Endothelial cell of umbilical vein (primary cell): ENCODE data around the gene CRTAP. TPM values are rescaled to one million over a fixed set of nuclear protein-coding genes. Genes with fewer than 3 reads are reported as not detected.

ENCODE experiments used
- BruUV-seq: library from RNA; stranded (reverse); fragments of 400-500 nt; replicated peaks from 2 replicates; lab custom pipeline; 2021; lab: Mats Ljungman, UMichigan
- CTCF ChIA-PET: fragments of 300-600, 350-600 bp; sonication (Branson Sonifier 250); formaldehyde crosslinking; loops from one replicate; lab custom pipeline; 2021; ENCODE audit warnings: antibody characterized with exemption, inconsistent platforms; lab: Charles Lee
- POLR2A ChIA-PET: fragments of 300-600, 350-600 bp; sonication (Branson Sonifier 250); formaldehyde crosslinking; loops from one replicate; lab custom pipeline; 2021; ENCODE audit warnings: antibody characterized with exemption, inconsistent platforms; lab: Charles Lee
- DNase-seq: peaks from one replicate; pipeline ENCODE4 v3.0.0-alpha.2; 2011; ENCODE audit warnings: low read depth, low spot score
- FAIRE-seq: peaks from 2 replicates; lab custom pipeline; 2011; peaks lifted over from hg19 to GRCh38; lab: Jason Lieb, UNC
- H2AFZ ChIP-seq: 2 replicates; pipeline ENCODE4 v1.6.0; 2012; ENCODE audit warnings: low read depth, low read length, control low read depth, inconsistent platforms
- H3K27ac ChIP-seq: 2 replicates; pipeline ENCODE4 v1.5.1; 2011; ENCODE audit warnings: low read depth, mild to moderate bottlenecking, control low read depth, low read length, moderate library complexity; ENCODE audit not compliant: insufficient read depth
- H3K27me3 ChIP-seq, 2 experiments: 2 replicates each; pipeline versions ENCODE4 v1.6.0 to v1.6.1; 2011; ENCODE audit warnings: low read length in 2 of 2, mixed read lengths in 1 of 2; ENCODE audit not compliant: control insufficient read depth in 2 of 2, insufficient read depth in 2 of 2
- H3K36me3 ChIP-seq, 2 experiments: 2 replicates in 1 of 2; 3 replicates in 1 of 2; pipeline ENCODE4 v1.5.1; 2011; ENCODE audit warnings: low read length in 2 of 2, mild to moderate bottlenecking in 1 of 2, moderate library complexity in 1 of 2; ENCODE audit not compliant: control insufficient read depth in 2 of 2, insufficient read depth in 2 of 2; ENCODE audit errors: extremely low read depth in 1 of 2
- H3K4me1 ChIP-seq: 3 replicates; pipeline ENCODE4 v1.5.1; 2011; ENCODE audit warnings: mild to moderate bottlenecking, low read length; ENCODE audit not compliant: control insufficient read depth, insufficient read depth; ENCODE audit errors: extremely low read depth
- H3K4me2 ChIP-seq: 2 replicates; pipeline ENCODE4 v1.6.1; 2011; ENCODE audit warnings: low read length, control low read depth, mixed read lengths; ENCODE audit not compliant: insufficient read depth
- H3K4me3 ChIP-seq, 3 experiments: fragments of 200-600 bp in 1 of 3; sonication (generic), shearing (Covaris generic) in 1 of 3; replicated peaks in 1 of 3; 2 replicates each; pipeline ENCODE4 v1.5.1; 2011 to 2016; ENCODE audit warnings: control low read depth in 3 of 3, low read length in 3 of 3, mild to moderate bottlenecking in 2 of 3, inconsistent platforms in 1 of 3, low read depth in 1 of 3, moderate library complexity in 1 of 3; ENCODE audit not compliant: insufficient read depth in 1 of 3
- H3K79me2 ChIP-seq: 2 replicates; pipeline ENCODE4 v1.6.0; 2012; ENCODE audit warnings: low read length, inconsistent platforms; ENCODE audit not compliant: control insufficient read depth, insufficient read depth
- H3K9ac ChIP-seq: replicated peaks from 2 replicates; pipeline ENCODE3; 2011; ENCODE audit warnings: low read length, control low read depth; ENCODE audit not compliant: insufficient read depth; ENCODE audit errors: extremely low read depth
- H3K9me1 ChIP-seq: replicated peaks from 3 replicates; pipeline ENCODE4 v1.6.0; 2011; ENCODE audit warnings: mild to moderate bottlenecking, low read length; ENCODE audit not compliant: control insufficient read depth, insufficient read depth; ENCODE audit errors: extremely low read depth
- H3K9me3 ChIP-seq: replicated peaks from 2 replicates; pipeline ENCODE4 v1.5.1; 2012; ENCODE audit warnings: low read length, inconsistent platforms; ENCODE audit not compliant: control insufficient read depth, insufficient read depth
- H4K20me1 ChIP-seq: replicated peaks from 2 replicates; pipeline ENCODE3; 2011; ENCODE audit warnings: mild to moderate bottlenecking, low read length; ENCODE audit not compliant: control insufficient read depth, insufficient read depth; ENCODE audit errors: extremely low read depth
- EZH2 ChIP-seq: IDR thresholded peaks from 2 replicates; pipeline ENCODE4 v1.6.1; 2012; ENCODE audit warnings: borderline replicate concordance, low read depth, mild to moderate bottlenecking, moderate library complexity, low read length, inconsistent platforms; ENCODE audit not compliant: severe bottlenecking
- FOS ChIP-seq: IDR thresholded peaks from 2 replicates; pipeline ENCODE4 v1.6.1; 2011; ENCODE audit warnings: mild to moderate bottlenecking, low read length, moderate library complexity, borderline replicate concordance; ENCODE audit not compliant: insufficient read depth
- GATA2 ChIP-seq: IDR thresholded peaks from 2 replicates; pipeline ENCODE4 v1.7.0; 2011; ENCODE audit warnings: low read depth, mild to moderate bottlenecking, moderate library complexity, mixed read lengths, low read length; ENCODE audit not compliant: insufficient read length, insufficient read depth
- JUN ChIP-seq: IDR thresholded peaks from 2 replicates; pipeline ENCODE4 v1.6.1; 2011; ENCODE audit warnings: borderline replicate concordance, low read depth; ENCODE audit not compliant: insufficient read length, insufficient read depth
- MYC ChIP-seq: IDR thresholded peaks from one replicate; pipeline ENCODE4 v1.6.1; 2011; ENCODE audit warnings: mild to moderate bottlenecking, low read depth, low read length
- POLR2A ChIP-seq: IDR thresholded peaks from 2 replicates; pipeline ENCODE4 v1.6.1; 2012; ENCODE audit warnings: low read depth, mild to moderate bottlenecking, control low read depth, low read length
- POLR2AphosphoS5 ChIP-seq: IDR thresholded peaks from 2 replicates; pipeline ENCODE4 v1.6.1; 2012; ENCODE audit warnings: low read depth, mild to moderate bottlenecking, control low read depth, low read length, moderate library complexity; ENCODE audit not compliant: insufficient read depth
- dilution Hi-C: fragments of 300-500 bp; cut with MboI; formaldehyde crosslinking; loops from one replicate; pipeline ENCODE4 v1.15.0; 2019; ENCODE audit warnings: low sequenced_read_pairs; ENCODE audit not compliant: extremely low pct_ligation_motif_present
- intact Hi-C: fragments of 100-400 bp; cut with micrococcal nuclease; formaldehyde crosslinking; loops from one replicate; pipeline ENCODE4 v1.10.0; 2022
- polyA plus RNA-seq, 4 experiments: library from polyadenylated mRNA; depleted of rRNA in 3 of 4; stranded (reverse) in 3 of 4; unstranded in 1 of 4; fragments of >200 nt; gene quantifications; 2 replicates each; pipeline versions ENCODE4 v1.2.1 to v1.2.3, GENCODE V29; 2011 to 2012; ENCODE audit warnings: missing spikeins in 1 of 4
- total RNA-seq: library from RNA; stranded (reverse); gene quantifications from 2 replicates; pipeline ENCODE4 v1.2.3, GENCODE V29; 2021
- TF ChIP-seq, protein P1 (sequence below): IDR thresholded peaks from 2 replicates; pipeline ENCODE4 v1.6.1; 2011; ENCODE audit not compliant: insufficient read depth, insufficient read length
- TF ChIP-seq, protein P2 (sequence below), 2 donors: IDR thresholded peaks; 1 replicate in 1 of 2; 2 replicates in 1 of 2; pipeline ENCODE4 v1.5.1; 2011; ENCODE audit warnings: low read length in 2 of 2, mild to moderate bottlenecking in 2 of 2, moderate library complexity in 2 of 2, control low read depth in 1 of 2, inconsistent platforms in 1 of 2, low read depth in 1 of 2; ENCODE audit not compliant: insufficient read depth in 1 of 2; ENCODE audit errors: extremely low read depth in 1 of 2

CRTAP gene
- total and polyA plus RNA-seq, 2 donors (not counting 3 experiments of a cell fraction or from before 2014, with no cell fraction given) = 204 to 213 TPM

DNA sequence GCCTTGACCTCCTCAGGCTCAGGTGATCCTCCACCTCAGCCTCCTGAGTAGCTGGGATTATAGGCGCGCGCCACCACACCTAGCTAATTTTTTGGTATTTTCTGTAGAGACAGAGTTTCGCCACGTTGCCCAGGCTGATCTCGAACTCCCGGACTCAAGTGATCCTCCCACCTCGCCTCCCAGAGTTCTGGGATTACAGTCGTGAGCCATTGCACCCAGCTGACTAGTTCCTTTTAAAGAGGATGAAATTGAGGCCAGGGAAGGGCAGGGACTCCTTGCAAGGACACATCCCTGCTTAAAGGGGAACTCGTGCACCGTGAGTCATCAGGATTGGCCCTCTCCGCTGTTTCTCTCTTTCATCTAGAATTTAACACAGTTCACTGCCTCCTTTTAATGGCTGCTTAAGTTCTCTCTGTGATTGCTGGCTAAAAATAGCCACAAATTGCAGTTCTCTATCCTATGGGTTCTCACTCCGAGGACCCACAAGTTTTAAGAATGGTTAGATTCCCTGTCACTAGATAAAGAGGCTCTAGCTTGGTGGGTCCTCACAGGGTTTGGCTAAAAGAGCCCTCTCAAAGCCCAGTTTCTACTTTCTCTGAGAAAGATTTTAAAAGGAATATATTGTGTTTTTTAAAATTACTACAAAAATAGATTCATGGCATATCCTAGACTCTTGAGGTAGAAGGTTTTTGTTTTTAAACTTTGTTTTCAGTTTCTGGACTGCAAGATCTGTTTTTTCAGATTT is 1.4 kb downstream of the CRTAP start:
- Histone ChIP-seq H3K9me1 (no peaks in the 10 kb centered on the region), H3K4me1 (peaks cover 19% of the 10 kb centered on the region), H3K9ac (peak overlapping the region; percentile 37), H3K27me3 (no peaks in the 10 kb centered on the region), H3K4me3 (peak overlapping the region; percentile 17 to 67 (median 66)), H3K4me2 (peak overlapping the region; percentile 85), H4K20me1 (no peaks in the 10 kb centered on the region), H3K36me3 (peaks cover 0 to 2% of the 10 kb centered on the region in 2 experiments), H3K27ac (peak overlapping the region; percentile 25), H3K9me3 (no peaks in the 10 kb centered on the region), H2AFZ (peak overlapping the region; percentile 61), H3K79me2 (peaks cover 33% of the 10 kb centered on the region)
- peak; percentile 78 for FAIRE-seq
- dilution Hi-C loops = no loop called here
- intact Hi-C loops = loop anchor here (5.0 kb wide), 1 partner anchor 202 kb away; no protein-coding TSS in a partner anchor
- TSS peak; percentile 36 for BruUV-seq
- ChIA-PET CTCF (interaction anchor here (0.6 to 3.5 kb wide), 6 partner anchors 11 to 258 kb away, joined by 3 to 19 read pairs (median 7); partner anchors contain the start of genes GLB1 and TMPPE), POLR2A (no interaction called here)
- no peak for TF ChIP-seq EZH2
- TF ChIP-seq GATA2 = no peak
- peak; percentile 58 for TF ChIP-seq FOS
- TF ChIP-seq JUN = peak; percentile 34
- TF ChIP-seq, protein P1, sequence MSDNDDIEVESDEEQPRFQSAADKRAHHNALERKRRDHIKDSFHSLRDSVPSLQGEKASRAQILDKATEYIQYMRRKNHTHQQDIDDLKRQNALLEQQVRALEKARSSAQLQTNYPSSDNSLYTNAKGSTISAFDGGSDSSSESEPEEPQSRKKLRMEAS = no peak
- no peak for TF ChIP-seq POLR2A
- TF ChIP-seq, protein P2, sequence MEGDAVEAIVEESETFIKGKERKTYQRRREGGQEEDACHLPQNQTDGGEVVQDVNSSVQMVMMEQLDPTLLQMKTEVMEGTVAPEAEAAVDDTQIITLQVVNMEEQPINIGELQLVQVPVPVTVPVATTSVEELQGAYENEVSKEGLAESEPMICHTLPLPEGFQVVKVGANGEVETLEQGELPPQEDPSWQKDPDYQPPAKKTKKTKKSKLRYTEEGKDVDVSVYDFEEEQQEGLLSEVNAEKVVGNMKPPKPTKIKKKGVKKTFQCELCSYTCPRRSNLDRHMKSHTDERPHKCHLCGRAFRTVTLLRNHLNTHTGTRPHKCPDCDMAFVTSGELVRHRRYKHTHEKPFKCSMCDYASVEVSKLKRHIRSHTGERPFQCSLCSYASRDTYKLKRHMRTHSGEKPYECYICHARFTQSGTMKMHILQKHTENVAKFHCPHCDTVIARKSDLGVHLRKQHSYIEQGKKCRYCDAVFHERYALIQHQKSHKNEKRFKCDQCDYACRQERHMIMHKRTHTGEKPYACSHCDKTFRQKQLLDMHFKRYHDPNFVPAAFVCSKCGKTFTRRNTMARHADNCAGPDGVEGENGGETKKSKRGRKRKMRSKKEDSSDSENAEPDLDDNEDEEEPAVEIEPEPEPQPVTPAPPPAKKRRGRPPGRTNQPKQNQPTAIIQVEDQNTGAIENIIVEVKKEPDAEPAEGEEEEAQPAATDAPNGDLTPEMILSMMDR (IDR thresholded peaks at IDR 0.05; ENCODE audit: extremely low read depth in 1 of 2, insufficient read depth in 1 of 2, low read depth in 1 of 2, low read length in 2 of 2) = no peak
- no peak for TF ChIP-seq POLR2AphosphoS5
- no peak for TF ChIP-seq MYC
- DNase-seq = peak; percentile 73
